ENCODE measurements around the gene CPD. TPM values are rescaled to one million over a fixed set of nuclear protein-coding genes. Genes with fewer than 3 reads are reported as not detected.

CPD gene
- total and polyA plus RNA-seq, 5 donors from 2014 or later, result 6.5 to 40.2 (median 8.5) TPM

DNA sequence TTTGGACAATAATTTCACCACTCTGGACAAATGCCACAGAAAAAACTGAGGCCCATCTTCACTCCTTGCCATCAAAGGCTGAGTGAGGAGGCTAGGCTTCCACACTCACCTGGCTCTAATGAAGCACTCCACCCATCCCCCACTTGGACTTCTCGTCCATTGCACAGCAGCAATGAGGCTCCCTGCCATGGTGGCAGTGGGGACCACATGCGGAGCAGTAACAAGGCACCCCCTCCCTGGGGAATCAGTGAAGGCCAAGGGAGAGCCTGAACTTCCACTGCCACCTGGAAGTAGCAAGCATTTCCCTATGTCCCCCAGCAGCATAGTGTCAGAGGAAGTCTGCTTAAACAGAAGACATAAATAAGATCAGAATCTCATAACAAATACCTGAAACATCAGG, 96.5 kb downstream of the CPD start:
- ATAC-seq (ENCODE audit: low read depth in 2 of 2), result no peak
- Histone ChIP-seq H3K36me3 (ENCODE audit: control insufficient read depth, insufficient read depth, low read length) (peaks cover 7% of the 10 kb centered on the region), H3K27ac (ENCODE audit: insufficient read depth, low read length, poor library complexity, severe bottlenecking) (no peak overlapping the region), H3K4me1 (ENCODE audit: control insufficient read depth, insufficient read depth, low read length, poor library complexity, severe bottlenecking) (peaks cover 22% of the 10 kb centered on the region), H3K4me3 (ENCODE audit: low read depth, low read length) (no peak overlapping the region), H3K9me3 (ENCODE audit: control insufficient read depth in 2 of 2, low read length in 2 of 2) (no peaks in the 10 kb centered on the region), H3K27me3 (ENCODE audit: control insufficient read depth, insufficient read depth, low read length) (peaks cover 13% of the 10 kb centered on the region)
- DNase-seq, result no peak
- Mint-ChIP-seq H3K4me1 (peaks cover 6 to 38% (median 29%) of the 10 kb centered on the region in 4 donors), H3K4me3 (peak overlapping the region in 2 of 4 donors; percentile 61 to 97), H3K36me3 (no peaks in the 10 kb centered on the region), H3K27me3 (peaks cover 18% of the 10 kb centered on the region), H3K27ac (peak overlapping the region in 1 of 3 donors; percentile 22), H3K9me3 (peaks cover 0 to 1% (median 0%) of the 10 kb centered on the region in 7 donors)

DNA sequence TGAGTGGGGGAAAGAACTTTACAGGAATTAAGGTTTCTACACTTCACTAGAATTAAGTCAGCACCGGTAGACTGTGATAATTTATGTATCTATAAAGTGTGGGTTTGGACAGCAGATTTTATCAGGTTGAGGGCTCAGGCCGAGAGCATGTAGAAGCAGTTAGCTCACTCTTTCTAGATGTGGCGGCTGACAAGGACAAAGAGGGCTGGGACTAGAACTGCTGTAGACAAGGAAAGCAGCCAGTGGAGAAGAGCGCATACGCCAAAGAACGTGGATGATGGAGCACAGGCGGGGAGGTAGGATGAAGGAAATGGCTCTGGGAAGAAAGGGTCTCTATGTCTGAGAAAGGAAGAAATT, 98.0 kb downstream of the CPD start:
- ATAC-seq (ENCODE audit: low read depth in 2 of 2) (peak; percentile 3 to 6), DNase-seq (peak in 1 of 3 donors; percentile 5)
- Histone ChIP-seq H3K36me3 (ENCODE audit: control insufficient read depth, insufficient read depth, low read length) (peaks cover 15% of the 10 kb centered on the region), H3K4me1 (ENCODE audit: control insufficient read depth, insufficient read depth, low read length, poor library complexity, severe bottlenecking) (peaks cover 22% of the 10 kb centered on the region), H3K27me3 (ENCODE audit: control insufficient read depth, insufficient read depth, low read length) (peaks cover 10% of the 10 kb centered on the region), H3K4me3 (ENCODE audit: low read depth, low read length) (peak overlapping the region; percentile 98), H3K27ac (ENCODE audit: insufficient read depth, low read length, poor library complexity, severe bottlenecking) (peak overlapping the region; percentile 96), H3K9me3 (ENCODE audit: control insufficient read depth in 2 of 2, low read length in 2 of 2) (no peaks in the 10 kb centered on the region)
- Mint-ChIP-seq H3K36me3 (peaks cover 10% of the 10 kb centered on the region), H3K27ac (peak overlapping the region; percentile 96 to 100 (median 99)), H3K4me1 (peaks cover 6 to 47% (median 32%) of the 10 kb centered on the region in 4 donors), H3K9me3 (peaks cover 0 to 1% (median 0%) of the 10 kb centered on the region in 7 donors), H3K27me3 (peaks cover 18% of the 10 kb centered on the region), H3K4me3 (peak overlapping the region; percentile 96 to 99 (median 96))

DNA sequence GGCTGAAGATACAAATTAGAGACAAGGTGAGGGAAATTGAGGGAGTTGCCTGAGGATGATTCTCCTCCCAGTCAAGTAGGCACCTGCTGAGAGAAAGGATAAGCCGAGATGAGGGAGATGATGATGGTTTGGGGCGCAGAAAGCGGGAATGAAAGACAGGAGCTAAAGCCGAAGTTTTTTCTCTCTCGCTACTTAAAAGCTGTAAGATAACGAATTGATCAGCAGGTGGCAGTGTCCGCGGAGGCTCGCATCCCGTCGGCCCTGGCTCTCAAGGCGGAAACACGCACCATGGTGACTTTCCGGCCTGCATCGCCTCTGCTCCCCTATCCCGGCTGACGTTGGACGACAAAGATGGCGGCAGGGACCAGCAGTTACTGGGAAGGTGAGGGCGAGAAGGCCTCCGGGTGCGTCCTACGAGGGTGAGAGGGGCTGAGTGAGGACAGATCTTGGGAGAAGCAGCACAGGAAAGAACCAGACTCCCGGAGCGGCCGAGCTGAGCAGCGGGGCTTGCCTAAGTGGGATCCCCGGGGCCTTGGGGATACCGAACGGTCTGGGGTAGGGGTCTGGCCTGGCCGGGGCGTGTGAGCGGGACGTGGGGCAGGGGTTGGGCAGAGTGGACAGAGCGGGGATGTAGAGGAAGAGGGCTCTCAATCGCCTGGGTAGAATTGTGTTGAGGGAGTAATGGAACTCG, 98.5 kb downstream of the CPD start, which contains the start of gene GOSR1:
Gene GOSR1, plus strand, starts transcription at position 326 of the 691 bp plus-strand sequence. Its CDS starts 26 bp downstream, at position 352.
- Mint-ChIP-seq H3K36me3 (peaks cover 14% of the 10 kb centered on the region), H3K4me3 (peak within 1 kb of the TSS; percentile 96 to 99 (median 96)), H3K9me3 (peaks cover 0 to 1% (median 0%) of the 10 kb centered on the region in 7 donors), H3K27ac (peak within 1 kb of the TSS; percentile 96 to 100 (median 99)), H3K27me3 (peaks cover 18% of the 10 kb centered on the region), H3K4me1 (peaks cover 6 to 49% (median 32%) of the 10 kb centered on the region in 4 donors)
- DNase-seq, result peak; percentile 87 to 97 (median 89)
- ATAC-seq (ENCODE audit: low read depth in 2 of 2), result peak; percentile 99 to 100
- H3K4me3 ChIP-seq (ENCODE audit: low read depth, low read length), result peak within 1 kb of the TSS; percentile 98
- H3K4me1 ChIP-seq (ENCODE audit: control insufficient read depth, insufficient read depth, low read length, poor library complexity, severe bottlenecking), result peaks cover 22% of the 10 kb centered on the region
- peaks cover 8% of the 10 kb centered on the region for H3K27me3 ChIP-seq (ENCODE audit: control insufficient read depth, insufficient read depth, low read length)
- H3K36me3 ChIP-seq (ENCODE audit: control insufficient read depth, insufficient read depth, low read length), result peaks cover 19% of the 10 kb centered on the region
- no peaks in the 10 kb centered on the region for H3K9me3 ChIP-seq (ENCODE audit: control insufficient read depth in 2 of 2, low read length in 2 of 2)
- peak within 1 kb of the TSS; percentile 96 for H3K27ac ChIP-seq (ENCODE audit: insufficient read depth, low read length, poor library complexity, severe bottlenecking)

DNA sequence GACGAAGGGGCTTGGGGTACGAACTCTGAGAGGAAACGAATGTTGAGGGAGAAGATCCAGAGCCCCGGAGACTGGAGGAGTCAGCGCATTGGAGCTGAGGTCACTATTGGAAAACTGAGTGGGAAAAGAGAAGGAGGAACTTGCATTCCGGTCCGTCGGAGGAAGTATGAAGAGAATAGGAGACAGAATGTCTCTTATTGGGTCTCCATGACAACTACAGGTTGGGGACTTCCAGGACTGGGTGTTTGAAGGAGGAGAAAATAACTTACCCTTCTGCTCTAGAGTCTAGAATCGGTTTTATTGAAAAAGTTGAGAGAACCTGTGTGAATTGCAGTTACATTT, 99.0 kb downstream of the CPD start:
- H3K27ac Mint-ChIP-seq, result peak overlapping the region; percentile 96 to 100 (median 99)
- no peak for ATAC-seq (ENCODE audit: low read depth in 2 of 2)
- Histone ChIP-seq H3K4me3 (ENCODE audit: low read depth, low read length) (peak overlapping the region; percentile 98), H3K4me1 (ENCODE audit: control insufficient read depth, insufficient read depth, low read length, poor library complexity, severe bottlenecking) (peaks cover 22% of the 10 kb centered on the region), H3K27ac (ENCODE audit: insufficient read depth, low read length, poor library complexity, severe bottlenecking) (peak overlapping the region; percentile 96), H3K36me3 (ENCODE audit: control insufficient read depth, insufficient read depth, low read length) (peaks cover 22% of the 10 kb centered on the region), H3K9me3 (ENCODE audit: control insufficient read depth in 2 of 2, low read length in 2 of 2) (no peaks in the 10 kb centered on the region), H3K27me3 (ENCODE audit: control insufficient read depth, insufficient read depth, low read length) (peaks cover 4% of the 10 kb centered on the region)
- peaks cover 8 to 49% (median 33%) of the 10 kb centered on the region in 4 donors for H3K4me1 Mint-ChIP-seq
- DNase-seq, result peak in 2 of 3 donors; percentile 12 to 31
- H3K9me3 Mint-ChIP-seq, result peaks cover 0 to 1% (median 0%) of the 10 kb centered on the region in 7 donors
- H3K4me3 Mint-ChIP-seq, result peak overlapping the region; percentile 96 to 99 (median 96)
- peaks cover 18% of the 10 kb centered on the region for H3K27me3 Mint-ChIP-seq
- peaks cover 15% of the 10 kb centered on the region for H3K36me3 Mint-ChIP-seq

DNA sequence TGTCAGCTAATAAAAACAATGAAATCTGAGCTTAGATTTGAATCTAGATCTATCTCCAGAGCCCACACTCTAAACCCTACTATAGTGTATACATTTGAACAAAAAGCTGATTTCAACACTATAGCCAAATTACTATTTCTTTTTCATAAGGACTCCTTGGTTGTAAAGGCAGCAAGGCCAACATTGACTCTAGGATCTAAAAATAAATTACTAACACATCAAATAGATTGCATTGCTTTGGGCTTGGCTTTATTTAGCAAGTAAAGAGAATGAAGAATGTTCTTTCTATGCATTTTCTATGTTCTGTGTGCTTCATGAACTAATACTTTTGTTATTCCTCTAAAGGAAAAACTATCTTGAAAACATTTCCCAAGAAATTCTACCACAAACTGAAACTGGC, 103.8 kb downstream of the CPD start:
- DNase-seq (no peak), ATAC-seq (ENCODE audit: low read depth in 2 of 2) (no peak)
- no peaks in the 10 kb centered on the region for H3K9me3 ChIP-seq (ENCODE audit: control insufficient read depth in 2 of 2, low read length in 2 of 2)
- Mint-ChIP-seq H3K4me3 (peak overlapping the region in 1 of 4 donors; percentile 13), H3K27ac (no peak overlapping the region), H3K4me1 (peaks cover 20 to 40% (median 27%) of the 10 kb centered on the region in 4 donors), H3K36me3 (peaks cover 43% of the 10 kb centered on the region), H3K27me3 (no peaks in the 10 kb centered on the region), H3K9me3 (no peaks in the 10 kb centered on the region)
- peaks cover 69% of the 10 kb centered on the region for H3K36me3 ChIP-seq (ENCODE audit: control insufficient read depth, insufficient read depth, low read length)
- H3K27me3 ChIP-seq (ENCODE audit: control insufficient read depth, insufficient read depth, low read length), result no peaks in the 10 kb centered on the region
- no peak overlapping the region for H3K27ac ChIP-seq (ENCODE audit: insufficient read depth, low read length, poor library complexity, severe bottlenecking)
- peaks cover 17% of the 10 kb centered on the region for H3K4me1 ChIP-seq (ENCODE audit: control insufficient read depth, insufficient read depth, low read length, poor library complexity, severe bottlenecking)
- no peak overlapping the region for H3K4me3 ChIP-seq (ENCODE audit: low read depth, low read length)

DNA sequence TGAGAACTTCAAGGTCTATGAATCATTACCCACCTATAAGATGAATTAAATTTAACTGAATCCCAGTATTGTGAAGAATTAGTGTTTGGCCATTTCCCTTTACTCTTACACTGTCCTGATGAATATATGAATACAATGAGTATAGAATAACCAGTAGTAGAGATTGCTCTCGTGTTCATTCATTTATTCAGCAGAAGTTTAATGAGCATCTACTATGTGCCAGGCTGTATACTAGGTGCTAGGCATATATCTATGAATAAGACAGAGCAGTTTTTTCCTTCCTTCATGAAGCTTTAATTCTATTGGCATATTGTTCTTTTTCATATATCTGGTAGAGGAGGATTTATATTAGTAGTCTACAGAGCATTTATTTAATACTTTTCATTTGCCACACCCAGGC, 104.4 kb downstream of the CPD start:
- Histone ChIP-seq H3K27me3 (ENCODE audit: control insufficient read depth, insufficient read depth, low read length) (no peaks in the 10 kb centered on the region), H3K4me3 (ENCODE audit: low read depth, low read length) (no peak overlapping the region), H3K27ac (ENCODE audit: insufficient read depth, low read length, poor library complexity, severe bottlenecking) (no peak overlapping the region), H3K9me3 (ENCODE audit: control insufficient read depth in 2 of 2, low read length in 2 of 2) (no peaks in the 10 kb centered on the region), H3K36me3 (ENCODE audit: control insufficient read depth, insufficient read depth, low read length) (peaks cover 73% of the 10 kb centered on the region), H3K4me1 (ENCODE audit: control insufficient read depth, insufficient read depth, low read length, poor library complexity, severe bottlenecking) (peaks cover 13% of the 10 kb centered on the region)
- Mint-ChIP-seq H3K36me3 (peaks cover 43% of the 10 kb centered on the region), H3K9me3 (no peaks in the 10 kb centered on the region), H3K27ac (no peak overlapping the region), H3K4me3 (no peak overlapping the region), H3K4me1 (peaks cover 16 to 34% (median 23%) of the 10 kb centered on the region in 4 donors), H3K27me3 (no peaks in the 10 kb centered on the region)
- no peak for ATAC-seq (ENCODE audit: low read depth in 2 of 2)
- no peak for DNase-seq

DNA sequence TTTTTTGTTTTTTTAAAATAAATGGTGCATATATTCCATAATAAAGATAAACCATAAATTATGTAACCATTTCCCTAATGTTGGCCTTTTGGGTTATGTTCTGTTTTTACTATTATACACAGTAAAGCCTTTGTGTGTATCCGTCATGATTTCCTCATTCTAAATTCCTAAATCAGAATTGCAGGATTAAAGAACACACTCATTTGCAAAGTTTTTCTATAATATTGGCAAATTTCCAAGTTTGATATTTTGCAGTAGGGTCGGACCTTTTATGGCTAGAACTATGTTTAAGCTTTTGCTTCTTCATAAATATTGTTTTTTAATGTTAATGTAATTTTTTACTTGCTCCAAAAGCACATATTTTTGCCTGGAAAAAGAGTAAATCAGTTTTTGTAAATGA, 115.1 kb downstream of the CPD start:
- no peak overlapping the region for H3K4me3 Mint-ChIP-seq
- H3K9me3 Mint-ChIP-seq, result no peaks in the 10 kb centered on the region
- H3K36me3 Mint-ChIP-seq, result peaks cover 51% of the 10 kb centered on the region
- Histone ChIP-seq H3K27ac (ENCODE audit: insufficient read depth, low read length, poor library complexity, severe bottlenecking) (no peak overlapping the region), H3K9me3 (ENCODE audit: control insufficient read depth in 2 of 2, low read length in 2 of 2) (no peaks in the 10 kb centered on the region), H3K27me3 (ENCODE audit: control insufficient read depth, insufficient read depth, low read length) (no peaks in the 10 kb centered on the region), H3K36me3 (ENCODE audit: control insufficient read depth, insufficient read depth, low read length) (peaks cover 88% of the 10 kb centered on the region), H3K4me1 (ENCODE audit: control insufficient read depth, insufficient read depth, low read length, poor library complexity, severe bottlenecking) (no peaks in the 10 kb centered on the region), H3K4me3 (ENCODE audit: low read depth, low read length) (no peak overlapping the region)
- peaks cover 0 to 37% (median 6%) of the 10 kb centered on the region in 4 donors for H3K4me1 Mint-ChIP-seq
- DNase-seq (no peak), ATAC-seq (ENCODE audit: low read depth in 2 of 2) (no peak)
- no peaks in the 10 kb centered on the region for H3K27me3 Mint-ChIP-seq
- H3K27ac Mint-ChIP-seq, result no peak overlapping the region

DNA sequence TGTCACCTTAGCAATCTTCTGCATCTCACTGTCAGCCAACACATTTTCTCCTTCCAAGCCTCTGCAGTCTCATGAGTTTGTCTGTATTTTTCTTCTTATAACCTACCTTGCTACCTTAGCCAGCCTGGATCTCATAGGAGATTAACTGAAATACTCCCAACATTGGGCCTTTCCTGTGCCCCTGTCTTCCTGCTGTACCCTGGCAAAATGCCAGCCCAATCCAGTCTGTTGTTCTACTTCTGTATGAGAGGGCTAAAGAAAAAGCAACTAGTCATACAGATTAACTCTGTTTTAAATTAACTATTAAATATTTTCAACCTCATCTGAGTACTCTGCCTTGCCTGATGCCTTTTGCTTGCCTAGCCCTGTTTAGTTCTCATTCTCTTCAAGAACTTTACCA, 116.9 kb downstream of the CPD start:
- Mint-ChIP-seq H3K4me3 (no peak overlapping the region), H3K27ac (peak overlapping the region in 2 of 3 donors; percentile 25 to 71), H3K9me3 (no peaks in the 10 kb centered on the region), H3K4me1 (peaks cover 11 to 42% (median 14%) of the 10 kb centered on the region in 4 donors), H3K27me3 (no peaks in the 10 kb centered on the region), H3K36me3 (peaks cover 57% of the 10 kb centered on the region)
- Histone ChIP-seq H3K27me3 (ENCODE audit: control insufficient read depth, insufficient read depth, low read length) (no peaks in the 10 kb centered on the region), H3K36me3 (ENCODE audit: control insufficient read depth, insufficient read depth, low read length) (peaks cover 80% of the 10 kb centered on the region), H3K27ac (ENCODE audit: insufficient read depth, low read length, poor library complexity, severe bottlenecking) (no peak overlapping the region), H3K4me1 (ENCODE audit: control insufficient read depth, insufficient read depth, low read length, poor library complexity, severe bottlenecking) (no peaks in the 10 kb centered on the region), H3K9me3 (ENCODE audit: control insufficient read depth in 2 of 2, low read length in 2 of 2) (no peaks in the 10 kb centered on the region), H3K4me3 (ENCODE audit: low read depth, low read length) (no peak overlapping the region)
- DNase-seq, result no peak
- ATAC-seq (ENCODE audit: low read depth in 2 of 2), result no peak

All from CD4-positive, CD25-positive, alpha-beta regulatory T cell (primary cell).